ENCODE results near the gene COPS3.
"Not testable (repeated sequence)": the region's sequence is repeated elsewhere in the genome, so short reads cannot be mapped to it uniquely, and the experiment has no call there.

GRCh38 chr17:17255689-17256088, 25.4 kb downstream of the COPS3 start:
- TF ChIP-seq, protein P1, sequence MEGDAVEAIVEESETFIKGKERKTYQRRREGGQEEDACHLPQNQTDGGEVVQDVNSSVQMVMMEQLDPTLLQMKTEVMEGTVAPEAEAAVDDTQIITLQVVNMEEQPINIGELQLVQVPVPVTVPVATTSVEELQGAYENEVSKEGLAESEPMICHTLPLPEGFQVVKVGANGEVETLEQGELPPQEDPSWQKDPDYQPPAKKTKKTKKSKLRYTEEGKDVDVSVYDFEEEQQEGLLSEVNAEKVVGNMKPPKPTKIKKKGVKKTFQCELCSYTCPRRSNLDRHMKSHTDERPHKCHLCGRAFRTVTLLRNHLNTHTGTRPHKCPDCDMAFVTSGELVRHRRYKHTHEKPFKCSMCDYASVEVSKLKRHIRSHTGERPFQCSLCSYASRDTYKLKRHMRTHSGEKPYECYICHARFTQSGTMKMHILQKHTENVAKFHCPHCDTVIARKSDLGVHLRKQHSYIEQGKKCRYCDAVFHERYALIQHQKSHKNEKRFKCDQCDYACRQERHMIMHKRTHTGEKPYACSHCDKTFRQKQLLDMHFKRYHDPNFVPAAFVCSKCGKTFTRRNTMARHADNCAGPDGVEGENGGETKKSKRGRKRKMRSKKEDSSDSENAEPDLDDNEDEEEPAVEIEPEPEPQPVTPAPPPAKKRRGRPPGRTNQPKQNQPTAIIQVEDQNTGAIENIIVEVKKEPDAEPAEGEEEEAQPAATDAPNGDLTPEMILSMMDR (IDR thresholded peaks at IDR 0.05; ENCODE audit: insufficient read depth, low read length) = not testable (repeated sequence)
- not testable (repeated sequence) for TF ChIP-seq REST (IDR thresholded peaks at IDR 0.05; ENCODE audit: insufficient replicate concordance, low read depth); SPI1 (IDR thresholded peaks at IDR 0.05; ENCODE audit: borderline replicate concordance, low read depth)

All from HL-60 (cell line).